ENCODE data around the gene ZNF652.

The ZNF652 gene

GRCh38 chr17:49363251-49363650, 1.2 kb upstream of the ZNF652 start:
- Histone ChIP-seq H3K9me2 (replicated peaks; ENCODE audit: low read depth, low read length) (no peaks in the 10 kb centered on the region), H2AFZ (ENCODE audit: low read length) (no peak overlapping the region), H3K79me2 (ENCODE audit: insufficient read depth, low read length) (peaks cover 28% of the 10 kb centered on the region), H3K9ac (ENCODE audit: low read depth, low read length, poor library complexity, severe bottlenecking) (no peak overlapping the region), H3K4me3 (ENCODE audit: low read length, poor library complexity, severe bottlenecking) (no peak overlapping the region), H3K36me3 (ENCODE audit: insufficient read depth, low read length) (no peaks in the 10 kb centered on the region), H3K9me3 (ENCODE audit: insufficient read depth, low read depth, low read length) (no peaks in the 10 kb centered on the region), H4K20me1 (ENCODE audit: insufficient read depth, low read length, poor library complexity, severe bottlenecking) (peaks cover 28% of the 10 kb centered on the region), H3F3A (ENCODE audit: low read depth) (0 out of 2 replicates have a peak, but pooled peaks cover 2% of the 10 kb centered on the region), H3K4me2 (ENCODE audit: low read depth, low read length, poor library complexity, severe bottlenecking) (peak overlapping the region; percentile 69), H3K4me1 (ENCODE audit: insufficient read depth, low read length, poor library complexity, severe bottlenecking) (peaks cover 42% of the 10 kb centered on the region), H3K27me3 (ENCODE audit: insufficient read depth, low read length, poor library complexity, severe bottlenecking) (no peaks in the 10 kb centered on the region)
- TF ChIP-seq CTCF (conservative IDR thresholded peaks at IDR 0.05; ENCODE audit: low read length) (no peak), EZH2phosphoT487 (IDR thresholded peaks at IDR 0.05; ENCODE audit: borderline replicate concordance) (no peak)

- Histone ChIP-seq H3K9me2 (replicated peaks; ENCODE audit: low read depth, low read length) (no peaks in the 10 kb centered on the region), H3K4me1 (ENCODE audit: insufficient read depth, low read length, poor library complexity, severe bottlenecking) (peaks cover 47% of the 10 kb centered on the region), H3F3A (ENCODE audit: low read depth) (0 out of 2 replicates have a peak, but pooled peaks cover 2% of the 10 kb centered on the region), H3K9me3 (ENCODE audit: insufficient read depth, low read depth, low read length) (no peaks in the 10 kb centered on the region), H3K36me3 (ENCODE audit: insufficient read depth, low read length) (no peaks in the 10 kb centered on the region), H4K20me1 (ENCODE audit: insufficient read depth, low read length, poor library complexity, severe bottlenecking) (peaks cover 33% of the 10 kb centered on the region), H3K79me2 (ENCODE audit: insufficient read depth, low read length) (peaks cover 34% of the 10 kb centered on the region), H3K4me3 (ENCODE audit: low read length, poor library complexity, severe bottlenecking) (peak overlapping the region; percentile 83), H3K4me2 (ENCODE audit: low read depth, low read length, poor library complexity, severe bottlenecking) (peak overlapping the region; percentile 69), H3K9ac (ENCODE audit: low read depth, low read length, poor library complexity, severe bottlenecking) (peak overlapping the region; percentile 51), H3K27me3 (ENCODE audit: insufficient read depth, low read length, poor library complexity, severe bottlenecking) (no peaks in the 10 kb centered on the region), H2AFZ (ENCODE audit: low read length) (peak overlapping the region; percentile 29; the same call in 1 of the 2 replicates)
- TF ChIP-seq CTCF (conservative IDR thresholded peaks at IDR 0.05; ENCODE audit: low read length) (no peak), EZH2phosphoT487 (IDR thresholded peaks at IDR 0.05; ENCODE audit: borderline replicate concordance) (no peak)
Measured at GRCh38 chr17:49362723-49363117, 670 bp upstream of the ZNF652 start.

DNA sequence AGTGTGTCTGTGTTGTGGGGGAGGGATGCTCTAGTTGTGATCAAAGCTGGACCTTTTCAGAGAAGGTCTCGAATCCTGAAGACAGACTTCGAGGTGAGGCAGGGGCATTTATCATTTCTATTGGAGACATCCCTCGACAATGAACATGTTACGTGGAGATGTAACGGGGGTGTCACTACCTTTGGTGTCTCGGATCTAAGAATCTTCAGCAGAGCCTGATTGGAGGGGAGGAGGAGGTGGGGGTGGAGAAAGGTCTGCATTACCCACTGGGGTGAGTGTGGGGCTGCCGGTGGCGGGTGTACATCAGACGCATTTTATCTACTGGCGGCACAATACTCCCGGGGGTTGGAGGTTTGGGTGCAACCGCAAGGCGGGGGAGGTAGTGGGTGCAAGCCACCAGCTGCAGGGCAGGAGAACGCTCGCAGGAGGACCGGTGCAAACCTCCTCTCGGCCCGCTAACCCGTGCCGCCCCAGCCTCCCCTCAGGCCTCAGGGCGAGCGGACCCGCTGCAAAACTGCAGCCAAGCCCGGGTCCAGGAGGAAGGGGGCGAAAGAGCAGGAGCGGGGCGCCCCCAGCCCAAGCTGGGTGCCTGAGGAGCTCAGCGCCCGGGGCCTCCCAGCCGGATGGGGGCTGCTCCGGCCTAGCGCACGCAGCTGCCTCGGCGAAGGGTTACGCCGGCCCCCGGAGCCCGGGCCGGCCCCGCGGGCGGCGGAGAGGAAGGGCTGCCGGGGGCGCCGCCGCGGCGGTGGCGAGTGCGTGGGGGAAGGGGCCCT, 735 bp downstream of the ZNF652 start:
- no peaks in the 10 kb centered on the region for H3K36me3 ChIP-seq (ENCODE audit: insufficient read depth, low read length)
- peak overlapping the region; percentile 90 for H3K9ac ChIP-seq (ENCODE audit: low read depth, low read length, poor library complexity, severe bottlenecking)
- H3K79me2 ChIP-seq (ENCODE audit: insufficient read depth, low read length), result peaks cover 48% of the 10 kb centered on the region
- peaks cover 45% of the 10 kb centered on the region for H4K20me1 ChIP-seq (ENCODE audit: insufficient read depth, low read length, poor library complexity, severe bottlenecking)
- H2AFZ ChIP-seq (ENCODE audit: low read length), result 0 out of 2 replicates have a peak overlapping the region, but pooled peaks have one; percentile 0
- no peaks in the 10 kb centered on the region for H3K9me2 ChIP-seq (replicated peaks; ENCODE audit: low read depth, low read length)
- no peaks in the 10 kb centered on the region for H3K27me3 ChIP-seq (ENCODE audit: insufficient read depth, low read length, poor library complexity, severe bottlenecking)
- TF ChIP-seq EZH2phosphoT487 (IDR thresholded peaks at IDR 0.05; ENCODE audit: borderline replicate concordance) (no peak), CTCF (conservative IDR thresholded peaks at IDR 0.05; ENCODE audit: low read length) (no peak)
- H3K9me3 ChIP-seq (ENCODE audit: insufficient read depth, low read depth, low read length), result no peaks in the 10 kb centered on the region
- H3K4me2 ChIP-seq (ENCODE audit: low read depth, low read length, poor library complexity, severe bottlenecking), result peak overlapping the region; percentile 97
- peak overlapping the region; percentile 83 for H3K4me3 ChIP-seq (ENCODE audit: low read length, poor library complexity, severe bottlenecking)
- 0 out of 2 replicates have a peak, but pooled peaks cover 2% of the 10 kb centered on the region for H3F3A ChIP-seq (ENCODE audit: low read depth)
- peaks cover 58% of the 10 kb centered on the region for H3K4me1 ChIP-seq (ENCODE audit: insufficient read depth, low read length, poor library complexity, severe bottlenecking)

Data from Loucy (cell line).